Mammary epithelial cell (primary cell): ENCODE data around the gene MICAL1.

Experiments
- EZH2 ChIP-seq: IDR thresholded peaks from 2 replicates; pipeline ENCODE4 v1.6.1; 2012; ENCODE audit warnings: low read length, inconsistent platforms, borderline replicate concordance
- TF ChIP-seq, protein P1 (sequence below), 2 donors: IDR thresholded peaks in 1 of 2; conservative IDR thresholded peaks in 1 of 2; 2 replicates each; pipeline ENCODE4 v1.5.1; 2011 to 2012; ENCODE audit warnings: inconsistent platforms in 2 of 2, low read length in 2 of 2, mild to moderate bottlenecking in 2 of 2, control low read depth in 1 of 2, low read depth in 1 of 2; ENCODE audit not compliant: insufficient read depth in 1 of 2; ENCODE audit errors: extremely low read depth in 1 of 2

DNA sequence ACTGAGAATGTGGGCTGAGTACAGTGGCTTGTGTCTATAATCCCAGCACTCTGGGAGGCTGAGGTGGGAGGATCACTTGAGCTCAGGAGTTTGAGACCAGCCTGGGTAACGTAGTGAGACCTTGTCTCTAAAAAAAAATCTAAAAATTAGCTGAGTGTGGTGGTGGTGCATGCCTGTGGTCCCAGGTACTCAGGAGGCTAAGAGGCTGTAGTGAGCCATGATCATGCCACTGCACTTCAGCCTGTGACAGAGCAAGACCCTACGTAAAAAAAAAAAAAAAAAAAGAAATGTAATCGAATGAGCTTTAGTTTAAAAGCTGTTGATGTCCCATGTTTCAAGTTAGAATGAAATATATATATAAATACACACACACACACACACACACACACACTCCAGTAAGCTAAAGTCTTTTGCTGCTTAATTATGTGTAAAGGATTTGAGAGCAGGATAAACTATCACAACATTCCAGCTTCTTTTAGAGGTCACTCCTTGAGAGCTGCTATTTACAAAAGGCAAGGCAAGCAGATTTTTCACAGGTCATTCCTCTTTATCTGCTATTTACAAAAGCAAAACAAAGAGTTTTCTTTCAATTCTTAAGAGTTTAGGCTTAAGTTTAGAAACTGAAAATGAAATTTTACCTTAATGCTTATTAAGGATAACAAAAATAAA, 4.7 kb upstream of the MICAL1 start:
- TF ChIP-seq, protein P1, sequence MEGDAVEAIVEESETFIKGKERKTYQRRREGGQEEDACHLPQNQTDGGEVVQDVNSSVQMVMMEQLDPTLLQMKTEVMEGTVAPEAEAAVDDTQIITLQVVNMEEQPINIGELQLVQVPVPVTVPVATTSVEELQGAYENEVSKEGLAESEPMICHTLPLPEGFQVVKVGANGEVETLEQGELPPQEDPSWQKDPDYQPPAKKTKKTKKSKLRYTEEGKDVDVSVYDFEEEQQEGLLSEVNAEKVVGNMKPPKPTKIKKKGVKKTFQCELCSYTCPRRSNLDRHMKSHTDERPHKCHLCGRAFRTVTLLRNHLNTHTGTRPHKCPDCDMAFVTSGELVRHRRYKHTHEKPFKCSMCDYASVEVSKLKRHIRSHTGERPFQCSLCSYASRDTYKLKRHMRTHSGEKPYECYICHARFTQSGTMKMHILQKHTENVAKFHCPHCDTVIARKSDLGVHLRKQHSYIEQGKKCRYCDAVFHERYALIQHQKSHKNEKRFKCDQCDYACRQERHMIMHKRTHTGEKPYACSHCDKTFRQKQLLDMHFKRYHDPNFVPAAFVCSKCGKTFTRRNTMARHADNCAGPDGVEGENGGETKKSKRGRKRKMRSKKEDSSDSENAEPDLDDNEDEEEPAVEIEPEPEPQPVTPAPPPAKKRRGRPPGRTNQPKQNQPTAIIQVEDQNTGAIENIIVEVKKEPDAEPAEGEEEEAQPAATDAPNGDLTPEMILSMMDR (conservative IDR thresholded peaks at IDR 0.05 in 1 of 2, IDR thresholded peaks at IDR 0.05 in 1 of 2; ENCODE audit: extremely low read depth in 1 of 2, insufficient read depth in 1 of 2, low read depth in 1 of 2, low read length in 2 of 2) = no peak
- TF ChIP-seq EZH2 = no peak
